ENCODE data around the gene VSTM2B.

VSTM2B gene

GRCh38 chr19:29593869-29594268, 68.1 kb downstream of the VSTM2B start:
- no peak for DNase-seq (ENCODE audit: low spot score)

GRCh38 chr19:29596080-29596727, 70.4 kb downstream of the VSTM2B start:
- DNase-seq (ENCODE audit: low spot score), result no peak

GRCh38 chr19:29596885-29597525, 71.2 kb downstream of the VSTM2B start:
- no peak for DNase-seq (ENCODE audit: low spot score)

- no peak for DNase-seq (ENCODE audit: low spot score)
Observed at GRCh38 chr19:29598036-29598435, 72.2 kb downstream of the VSTM2B start.

- DNase-seq (ENCODE audit: low spot score), result no peak
Observed at GRCh38 chr19:29598496-29598895, 72.7 kb downstream of the VSTM2B start.

- DNase-seq (ENCODE audit: low spot score), result no peak
Observed at GRCh38 chr19:29603308-29603707, 77.5 kb downstream of the VSTM2B start.

GRCh38 chr19:29605653-29606419, 80.0 kb downstream of the VSTM2B start, which contains the start of gene POP4:
TSS of gene POP4 (plus strand) at chr19:29606283. CDS start at chr19:29606319, 36 bp downstream.
- peak; percentile 99 for DNase-seq (ENCODE audit: low spot score)

GRCh38 chr19:29606420-29606747, 80.6 kb downstream of the VSTM2B start:
- DNase-seq (ENCODE audit: low spot score), result peak; percentile 55

GRCh38 chr19:29609636-29610035, 83.8 kb downstream of the VSTM2B start:
- no peak for DNase-seq (ENCODE audit: low spot score)

GRCh38 chr19:29610213-29610573, 84.4 kb downstream of the VSTM2B start:
- no peak for DNase-seq (ENCODE audit: low spot score)

- DNase-seq (ENCODE audit: low spot score), result peak; percentile 87
Observed at GRCh38 chr19:29610574-29611271, 84.9 kb downstream of the VSTM2B start.

- no peak for DNase-seq (ENCODE audit: low spot score)
Observed at GRCh38 chr19:29612121-29612520, 86.3 kb downstream of the VSTM2B start.

- DNase-seq (ENCODE audit: low spot score), result no peak
Observed at GRCh38 chr19:29612801-29613595, 87.2 kb downstream of the VSTM2B start.

- no peak for DNase-seq (ENCODE audit: low spot score)
Observed at GRCh38 chr19:29614046-29614445, 88.3 kb downstream of the VSTM2B start.
